Measurements from ENCODE around the gene ATXN7.
A peak's percentile ranks its signal among the peaks of the same experiment; 100 is the strongest.

The ATXN7 gene

DNA sequence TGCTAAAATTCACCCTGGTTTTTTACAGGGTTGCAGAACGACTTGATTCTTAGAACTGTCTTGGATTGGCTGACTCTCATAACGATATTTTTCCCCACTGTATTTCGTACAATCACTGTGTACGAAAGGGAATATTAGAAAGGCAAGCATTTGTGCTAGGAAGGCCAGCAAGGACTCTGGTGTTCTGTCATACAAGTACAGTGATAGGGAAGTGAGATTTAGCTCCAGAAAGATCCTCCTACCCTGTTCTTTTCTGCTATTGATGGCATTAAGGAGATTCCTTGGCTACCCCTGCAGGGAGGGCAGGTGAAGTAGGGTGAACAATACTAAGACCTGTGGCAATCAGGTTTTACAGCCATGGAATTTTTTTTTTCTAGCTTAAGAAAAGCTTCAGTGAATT, 102.3 kb downstream of the ATXN7 start:
- DNase-seq = no peak

DNA sequence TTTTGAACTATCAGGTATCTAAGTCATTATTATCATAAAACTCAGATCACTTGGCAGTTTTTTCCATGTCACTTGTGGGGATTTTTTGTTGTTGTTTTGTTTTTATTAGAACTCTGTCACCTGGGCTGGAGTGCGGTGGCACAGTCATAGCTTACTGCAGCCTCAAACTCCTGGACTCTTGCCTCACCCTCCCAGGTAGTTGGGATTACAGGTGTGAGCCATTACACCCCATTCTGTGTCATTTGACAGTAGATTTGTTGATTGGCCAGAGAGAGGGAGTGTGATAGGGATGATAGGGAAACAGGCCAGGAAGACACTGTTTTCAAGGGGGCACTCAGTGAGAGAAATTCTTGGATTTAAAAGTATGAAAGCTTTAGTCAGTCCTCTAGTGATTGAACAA, 103.2 kb downstream of the ATXN7 start:
- no peak for DNase-seq

DNA sequence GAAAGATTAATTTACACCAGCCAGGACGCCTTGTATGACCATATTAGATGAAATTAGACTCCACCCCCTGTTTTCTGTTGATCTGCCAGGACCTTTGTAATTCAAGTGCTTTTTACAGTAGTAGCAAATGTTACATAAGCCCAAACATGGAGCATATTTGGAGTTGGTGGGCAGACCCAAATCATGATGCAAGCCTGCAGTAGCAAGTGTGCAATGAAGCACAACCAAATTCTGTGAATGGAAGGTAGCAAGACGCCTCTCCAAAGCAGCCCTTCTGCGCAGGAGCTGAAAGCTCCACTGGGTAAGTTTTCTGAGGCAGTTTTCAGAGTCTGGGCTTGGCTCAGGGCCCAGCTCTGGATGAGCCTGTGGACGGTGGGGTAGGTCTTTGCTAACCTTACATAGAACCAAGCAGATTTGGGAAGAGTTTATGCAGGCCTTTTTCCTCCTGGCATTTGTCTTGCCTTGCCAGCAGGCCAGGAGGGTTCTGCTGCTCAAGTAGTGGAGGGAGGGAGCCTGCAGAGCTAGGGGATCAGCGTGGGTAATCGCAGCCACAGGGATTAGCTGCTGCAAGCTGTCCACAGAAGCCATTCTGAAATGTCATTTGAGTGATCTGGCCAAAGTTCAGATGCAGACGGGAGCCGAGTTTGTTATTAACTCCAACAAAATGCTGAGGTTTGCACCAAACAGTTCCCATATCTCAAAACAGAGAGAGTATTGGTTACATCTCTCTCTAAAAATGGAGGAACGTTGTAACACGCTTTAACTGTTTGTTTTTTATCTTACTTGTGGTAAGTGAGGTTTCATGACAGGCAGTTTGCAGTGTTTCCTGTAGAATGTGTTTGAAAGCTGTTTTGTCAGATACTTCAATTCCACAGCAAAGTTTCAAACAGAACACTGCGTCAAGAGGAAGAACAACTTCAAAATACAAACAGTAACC, 104.3 kb downstream of the ATXN7 start:
- peak; percentile 19 for DNase-seq

DNA sequence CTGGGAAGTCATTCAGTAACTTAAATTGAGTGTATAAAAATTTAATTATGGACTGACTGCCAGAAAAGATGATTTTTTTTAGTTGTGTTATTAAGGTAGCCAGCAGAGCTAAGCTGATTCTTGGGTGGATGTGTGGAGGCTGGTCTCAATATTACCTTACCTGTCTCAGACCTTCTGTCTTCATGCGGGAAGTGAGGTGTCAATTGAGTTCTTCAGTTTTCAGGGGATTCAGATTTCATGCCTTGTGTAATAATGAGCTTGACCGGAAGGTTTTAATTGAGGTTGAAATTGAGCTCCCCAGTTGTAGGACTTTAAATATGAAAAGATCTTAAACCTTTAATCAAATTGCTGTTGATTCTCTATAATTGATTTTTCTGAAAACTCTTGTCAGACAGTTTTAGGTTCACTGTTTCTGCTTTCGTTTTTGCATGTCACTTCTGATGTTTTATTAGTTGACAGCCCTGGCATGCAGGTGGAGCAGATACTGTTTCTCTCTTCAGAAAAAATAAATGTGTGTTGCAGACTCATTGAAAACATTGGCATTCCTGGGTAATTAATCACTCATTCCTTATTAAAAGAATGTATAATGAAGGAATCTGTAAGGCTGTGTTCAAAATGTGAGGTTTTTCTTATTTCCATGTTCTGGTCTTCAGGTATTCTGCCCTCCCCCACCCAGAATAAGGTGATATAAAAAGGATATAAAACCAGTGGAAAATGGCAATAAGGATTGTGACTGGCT, 105.1 kb downstream of the ATXN7 start:
- DNase-seq = no peak

DNA sequence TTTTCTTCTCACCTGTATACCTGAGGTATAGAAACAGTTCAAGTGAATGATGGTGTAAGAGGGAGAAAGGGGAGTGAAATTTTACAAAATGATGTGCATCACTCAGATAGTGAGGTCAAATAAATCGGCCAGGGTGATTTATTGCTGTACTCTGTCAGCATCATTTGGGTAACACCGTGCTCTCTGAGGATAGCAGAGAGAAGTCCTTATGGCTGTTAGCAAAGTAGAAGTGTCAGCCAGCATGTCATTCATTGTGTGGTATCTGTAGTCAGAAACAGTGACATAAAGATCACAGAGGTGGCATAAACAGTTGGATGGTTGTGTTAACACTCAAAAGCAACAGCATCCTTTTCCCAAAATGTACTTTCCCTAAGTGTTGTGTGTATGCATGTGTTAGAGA, 106.2 kb downstream of the ATXN7 start:
- no peak for DNase-seq

DNA sequence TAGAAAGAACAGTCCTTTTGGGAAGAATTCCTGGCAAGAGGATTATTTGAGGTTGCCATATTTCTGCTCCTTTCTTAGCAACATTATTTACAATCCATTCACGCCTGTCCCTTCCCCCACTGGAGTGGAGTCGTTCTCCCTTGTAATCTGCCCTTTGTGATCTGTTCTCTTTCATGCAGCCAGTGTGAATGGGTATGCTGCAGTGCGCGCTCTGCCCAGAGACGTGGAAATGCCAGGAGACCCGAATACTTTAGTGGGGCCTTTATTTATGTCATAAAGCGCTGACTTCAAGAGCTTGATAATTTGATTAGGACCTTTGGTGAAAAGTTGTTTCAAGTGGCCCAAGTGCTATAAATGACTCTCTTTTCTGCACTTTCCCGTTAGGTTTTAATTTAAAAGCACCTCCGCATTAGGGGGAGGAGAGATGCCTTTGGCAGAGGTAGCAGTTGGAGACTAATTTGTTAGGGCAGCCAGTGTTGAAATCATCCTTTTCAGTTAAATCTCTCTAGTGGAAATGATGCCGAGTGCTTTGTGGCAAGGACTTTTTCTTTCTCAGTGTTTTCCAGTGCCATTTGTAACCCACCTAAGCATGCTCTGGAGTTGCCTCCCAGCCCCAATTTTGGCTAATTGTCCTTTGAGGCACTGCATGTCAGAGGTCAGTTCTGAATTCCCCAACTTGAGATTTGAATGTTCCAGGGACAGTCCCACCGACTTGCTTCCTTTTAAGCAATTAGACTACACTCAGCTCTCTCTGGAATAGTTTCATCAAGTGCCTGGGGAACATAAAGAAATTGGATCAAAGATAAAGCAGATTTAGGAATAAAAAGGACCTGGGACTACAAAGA, 107.2 kb downstream of the ATXN7 start:
- no peak for DNase-seq

DNA sequence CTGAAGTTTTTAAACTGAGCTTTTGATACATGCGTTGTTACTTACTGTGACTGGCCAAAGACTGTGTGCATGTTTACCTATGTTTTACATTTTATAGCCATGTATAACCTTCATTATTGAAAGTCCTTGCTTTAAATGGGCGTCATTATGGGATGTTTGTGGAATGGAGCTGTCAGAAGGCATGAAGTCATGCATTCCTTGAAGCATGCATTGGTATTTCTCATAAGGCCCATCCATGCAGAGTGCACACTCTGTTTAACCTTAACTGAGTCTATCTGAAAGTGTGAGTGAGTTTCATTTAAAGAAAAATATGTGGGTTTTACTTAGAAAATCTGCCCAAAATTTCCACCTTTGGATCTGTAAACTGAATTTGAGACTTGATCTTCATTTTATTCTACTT, 108.5 kb downstream of the ATXN7 start:
- DNase-seq = no peak

DNA sequence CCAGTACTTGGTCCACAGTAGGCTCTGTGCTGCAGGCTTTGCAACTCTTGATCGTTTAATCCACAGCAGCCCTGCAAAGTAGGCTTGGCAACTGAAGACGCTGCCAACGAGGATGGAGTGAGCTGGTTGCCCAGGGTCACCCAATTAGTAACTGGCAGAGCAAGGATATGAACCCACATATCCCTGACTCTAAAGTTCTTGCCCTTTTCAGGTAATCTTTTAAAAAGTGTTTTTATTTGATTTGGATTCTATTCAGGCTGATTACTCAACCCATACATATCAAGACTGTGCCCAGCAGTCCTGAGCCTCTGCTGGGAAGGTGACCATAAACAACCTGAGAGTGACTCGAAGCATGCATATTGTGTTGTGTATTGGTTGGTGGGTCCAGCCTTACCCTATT, 109.3 kb downstream of the ATXN7 start:
- DNase-seq = no peak

DNA sequence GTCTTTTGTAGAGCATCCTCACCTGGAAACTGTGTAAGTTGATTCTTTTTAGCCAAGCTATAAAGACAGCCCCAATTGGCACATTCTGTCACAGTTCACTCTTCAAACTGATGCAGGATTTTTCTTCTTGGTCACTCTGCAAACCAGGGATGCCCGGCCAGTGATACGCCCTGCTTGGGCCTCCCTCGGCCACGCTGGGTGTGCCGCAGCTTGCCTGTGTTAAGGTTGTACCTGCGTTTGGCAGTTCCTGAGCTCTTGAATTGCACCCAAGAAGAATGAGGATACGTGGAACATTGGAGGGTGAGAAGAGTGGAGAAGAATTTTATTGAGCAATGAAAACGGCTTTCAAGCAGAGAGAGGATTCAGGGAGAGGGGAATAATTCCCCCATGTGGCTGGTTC, 109.7 kb downstream of the ATXN7 start:
- DNase-seq = no peak

DNA sequence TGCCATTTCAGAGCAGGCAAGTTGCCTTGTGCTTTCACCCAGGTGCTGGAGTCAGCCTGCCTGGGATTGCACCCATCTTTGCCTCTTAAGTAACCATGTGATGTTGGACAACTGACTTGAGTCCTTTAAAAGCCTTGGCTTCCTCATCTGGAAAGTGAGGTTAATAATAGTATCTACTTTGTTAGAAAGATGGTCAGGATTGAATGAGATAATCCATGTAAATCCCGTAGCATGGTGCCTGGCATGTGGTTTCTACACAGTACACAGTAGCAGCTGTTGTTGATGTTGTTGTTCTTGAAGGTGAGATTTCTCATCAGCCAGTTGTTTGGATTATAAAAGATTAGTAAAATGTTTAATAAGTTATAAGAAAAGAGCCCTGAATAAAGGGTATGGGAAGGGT, 110.8 kb downstream of the ATXN7 start:
- DNase-seq = no peak

DNA sequence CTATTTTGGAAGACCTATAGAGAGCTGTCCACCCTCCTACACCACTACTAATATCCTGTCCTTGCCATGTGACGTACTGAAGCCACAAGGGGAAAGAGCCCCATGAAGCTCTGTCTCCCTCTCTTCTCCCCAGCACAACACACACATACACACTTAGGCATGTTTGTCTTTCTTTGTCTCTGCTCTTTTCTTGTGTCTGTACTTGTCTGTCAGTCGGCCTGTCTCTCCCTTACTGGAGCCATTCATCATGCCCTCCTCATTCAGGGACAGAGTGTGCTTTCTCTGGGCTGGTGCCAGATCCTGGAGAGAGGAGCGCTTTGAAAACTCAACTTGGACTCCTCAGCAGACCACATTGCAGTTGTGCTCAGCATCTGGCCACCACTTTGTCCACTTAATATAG, 112.1 kb downstream of the ATXN7 start:
- DNase-seq = no peak

DNA sequence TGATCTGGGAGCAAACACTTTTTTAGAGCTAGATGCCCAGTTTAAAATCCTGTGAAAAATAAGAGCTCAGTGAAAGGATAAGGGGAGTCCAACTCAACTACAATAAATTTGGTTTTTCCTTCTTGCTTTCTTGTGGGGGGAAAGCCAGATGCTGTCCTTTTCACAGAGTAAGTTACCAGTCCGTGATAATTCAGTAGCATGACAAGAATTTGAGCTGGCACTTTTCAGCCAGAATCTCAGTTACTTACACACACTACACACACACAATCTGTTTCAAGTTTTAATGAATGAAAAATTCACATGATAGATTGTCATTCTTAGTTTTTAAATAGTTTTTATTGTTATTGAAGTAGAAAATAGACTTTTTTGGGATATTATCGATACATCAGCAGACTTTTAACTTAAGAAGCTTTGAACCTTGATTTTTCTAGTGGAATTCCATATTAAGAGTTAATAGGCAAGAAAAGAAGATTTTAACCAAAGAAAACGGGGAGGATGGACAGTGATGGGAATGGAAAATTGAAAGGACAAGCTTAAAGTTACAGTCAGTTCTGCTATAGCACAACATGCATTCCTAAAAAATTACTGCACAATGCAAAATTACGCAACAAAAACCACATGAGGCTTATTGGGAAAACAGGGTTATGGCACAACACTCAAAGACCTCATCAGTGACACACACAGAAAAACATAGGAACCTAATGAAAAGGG, 112.6 kb downstream of the ATXN7 start:
- no peak for DNase-seq

DNA sequence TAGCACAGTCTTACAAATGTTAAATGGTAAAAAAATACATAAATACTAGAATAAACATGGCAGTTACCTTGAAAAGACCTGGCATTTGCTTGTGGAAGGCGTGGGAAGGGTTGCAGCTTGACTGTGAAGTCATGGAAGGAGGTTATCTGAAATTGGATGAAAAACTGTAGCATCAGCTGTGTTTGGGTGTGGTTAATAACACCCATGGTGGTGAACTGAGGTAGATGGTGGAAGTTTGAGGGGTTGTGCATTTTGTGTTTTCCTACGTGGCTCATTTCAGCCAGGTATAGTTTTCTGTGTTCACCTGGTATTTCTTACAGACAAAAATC, 113.2 kb downstream of the ATXN7 start:
- no peak for DNase-seq

DNA sequence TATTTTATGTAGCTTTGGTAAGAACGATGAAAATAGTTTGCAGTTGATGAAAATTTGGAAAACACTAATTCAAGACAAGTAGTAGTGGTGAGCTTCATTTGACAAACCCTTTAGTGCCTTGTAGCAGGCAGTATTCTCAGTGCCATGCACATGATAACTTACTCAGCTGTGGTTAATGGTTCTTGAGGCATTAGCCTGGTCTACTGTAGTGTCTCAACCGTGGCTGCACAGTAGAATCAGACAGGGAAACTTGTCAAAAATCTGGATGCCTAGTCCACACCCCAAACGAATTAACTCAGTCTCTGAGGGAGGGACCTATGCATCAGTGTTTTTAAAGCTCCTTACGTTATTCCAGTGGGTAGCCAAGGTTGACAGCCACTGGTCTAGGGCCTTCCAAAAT, 114.2 kb downstream of the ATXN7 start:
- no peak for DNase-seq

DNA sequence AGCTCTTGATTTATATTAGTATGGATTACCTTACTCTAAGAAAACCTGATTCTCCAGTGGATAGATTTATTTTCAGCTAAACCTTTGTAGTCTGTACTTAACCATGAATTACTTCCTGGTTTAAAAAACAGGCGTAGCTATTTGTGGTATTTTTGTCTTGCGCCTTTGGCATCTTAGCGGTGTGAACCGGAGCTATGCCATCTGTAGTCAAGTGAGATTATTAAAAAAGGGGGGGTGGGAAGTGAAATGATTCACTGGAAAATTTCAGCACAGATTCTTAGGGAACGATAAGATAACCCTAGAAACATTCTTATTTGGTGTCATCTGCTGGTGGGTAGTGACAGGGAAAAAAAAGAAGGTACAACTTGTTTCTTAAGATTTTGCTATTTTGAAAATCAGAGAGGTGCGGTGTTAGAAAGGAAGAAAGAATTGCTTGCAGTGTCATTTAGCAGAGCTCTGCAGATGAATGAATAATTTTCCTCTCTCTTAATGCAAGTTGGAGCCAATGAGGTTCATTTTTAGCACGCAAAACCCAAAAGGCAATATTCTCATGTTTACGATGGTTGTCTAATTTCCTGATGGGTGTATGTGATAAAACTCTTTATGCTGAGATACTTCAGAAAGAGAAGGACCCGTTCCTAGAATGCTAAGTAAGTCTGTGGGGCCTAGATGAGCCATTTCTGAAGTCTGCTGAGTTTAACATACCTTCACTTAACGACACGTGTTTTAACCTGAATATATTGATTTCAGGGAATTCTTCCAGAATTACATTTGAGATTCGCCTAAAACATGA, 115.6 kb downstream of the ATXN7 start:
- no peak for DNase-seq

DNA sequence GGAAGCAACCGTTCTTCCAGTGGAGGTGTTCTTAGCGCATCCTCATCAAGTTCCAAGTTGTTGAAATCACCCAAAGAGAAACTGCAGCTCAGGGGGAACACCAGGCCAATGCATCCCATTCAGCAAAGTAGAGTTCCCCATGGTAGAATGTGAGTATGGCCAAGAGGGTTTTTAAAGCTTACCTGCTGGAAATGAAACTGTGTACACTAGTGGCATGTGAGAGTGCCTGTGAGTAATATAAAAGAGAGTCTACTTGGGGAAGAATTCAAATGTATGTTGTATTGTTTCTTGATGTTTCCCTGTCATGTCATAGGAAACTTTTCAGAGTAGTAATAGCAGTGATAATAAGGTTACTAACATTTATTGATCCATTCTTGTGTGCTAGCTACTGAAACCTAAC, 116.4 kb downstream of the ATXN7 start:
- DNase-seq = no peak

DNA sequence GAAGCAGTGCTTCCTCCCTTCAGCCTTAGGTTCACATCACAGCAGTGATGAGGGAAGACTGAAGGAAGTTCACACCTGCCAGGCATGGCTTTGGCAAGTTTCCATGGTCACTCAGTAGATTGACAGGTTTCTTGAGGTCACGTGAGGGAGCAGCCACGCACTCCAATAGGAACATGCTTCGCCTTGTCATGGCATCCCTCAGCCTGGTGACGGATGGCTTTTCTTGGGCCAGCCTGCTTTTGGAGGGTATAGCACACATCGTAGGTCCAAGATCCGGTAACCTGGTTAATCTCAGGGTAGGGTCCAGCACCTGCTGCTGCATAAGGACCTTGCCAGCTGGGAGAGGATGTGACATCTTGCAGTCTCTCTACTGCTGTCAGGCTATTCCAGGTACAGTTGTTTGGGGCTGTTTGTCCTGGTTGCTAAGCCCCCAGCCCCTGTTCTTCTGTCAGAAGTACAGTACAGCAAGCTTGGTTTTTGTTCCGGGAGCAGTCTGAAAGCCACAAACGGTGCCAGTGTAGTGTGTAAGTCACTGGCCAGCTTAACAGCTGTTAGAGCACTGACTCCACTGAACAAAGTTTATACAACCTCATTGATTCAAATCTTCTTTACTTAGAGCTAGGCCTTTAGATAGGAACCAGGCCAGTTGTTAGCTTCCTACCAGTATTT, 117.3 kb downstream of the ATXN7 start:
- DNase-seq = no peak

DNA sequence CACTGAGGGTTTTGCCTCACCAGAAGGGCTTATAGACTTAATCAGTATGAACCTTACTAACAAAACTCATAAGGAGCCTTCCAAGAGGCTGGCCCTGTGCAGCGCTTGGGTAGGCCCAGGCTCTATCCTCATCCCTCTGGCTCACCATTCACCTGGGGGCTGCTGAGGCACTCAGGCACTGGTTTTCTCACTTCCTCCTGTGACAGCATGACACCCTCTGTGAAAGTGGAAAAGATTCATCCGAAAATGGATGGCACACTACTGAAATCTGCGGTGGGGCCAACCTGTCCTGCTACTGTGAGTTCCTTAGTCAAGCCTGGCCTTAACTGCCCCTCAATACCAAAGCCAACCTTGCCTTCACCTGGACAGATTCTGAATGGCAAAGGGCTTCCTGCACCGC, 118.3 kb downstream of the ATXN7 start:
- no peak for DNase-seq

DNA sequence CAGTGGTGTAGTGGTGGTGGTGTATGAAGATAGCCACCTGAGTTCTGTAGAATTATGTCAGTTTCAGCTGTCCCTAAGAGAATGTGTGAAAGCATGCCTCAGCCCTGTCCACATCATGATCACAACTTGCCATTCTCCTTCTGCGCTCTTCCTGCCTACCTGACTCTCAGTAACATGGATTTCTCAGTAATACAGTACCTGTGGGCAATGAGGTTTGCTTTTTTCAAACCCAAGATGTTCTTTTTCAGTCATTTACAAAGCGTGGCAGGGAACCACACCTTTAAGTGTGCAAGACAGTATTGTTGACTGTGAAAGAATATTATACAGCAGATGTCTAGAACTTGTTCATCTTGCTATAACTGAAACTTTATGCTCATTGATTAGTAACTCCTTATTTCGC, 120.7 kb downstream of the ATXN7 start:
- DNase-seq = no peak

DNA sequence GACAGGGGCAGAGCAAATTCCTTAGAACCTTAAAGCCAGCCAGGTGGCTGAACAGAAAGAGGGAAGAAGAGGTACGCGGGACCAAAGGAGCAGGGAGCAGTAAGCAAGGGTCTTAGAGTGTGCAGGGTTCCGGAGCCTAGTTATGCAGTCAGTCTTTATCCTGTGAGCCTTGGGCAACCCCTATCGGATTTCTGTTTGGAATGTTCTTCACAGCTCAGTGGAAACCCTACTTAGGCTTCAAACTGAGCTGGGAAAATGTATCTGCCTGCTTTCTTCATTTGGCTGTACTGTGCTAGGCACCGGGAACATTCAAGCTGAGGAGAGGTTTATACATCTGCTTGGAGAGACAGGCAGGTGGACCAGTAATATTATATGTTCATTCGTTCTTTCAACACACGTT, 122.5 kb downstream of the ATXN7 start:
- no peak for DNase-seq

DNA sequence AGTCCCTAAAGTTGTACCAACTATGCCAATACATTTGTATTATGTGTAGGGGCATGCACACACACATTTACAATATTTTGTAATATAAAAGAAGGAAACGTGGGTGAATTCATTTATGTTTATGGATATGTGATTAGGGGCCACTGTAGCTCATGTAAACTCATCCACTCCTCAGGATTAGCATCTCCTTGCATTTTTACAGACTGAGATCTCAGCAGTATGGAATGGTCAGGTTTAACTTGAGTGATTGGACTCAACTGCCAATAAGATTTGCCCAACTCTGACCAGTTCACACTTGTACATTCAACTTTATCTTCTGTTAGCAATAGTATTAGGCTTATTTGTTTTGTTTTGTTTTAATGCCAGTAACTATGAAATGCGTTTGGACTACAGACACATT, 123.2 kb downstream of the ATXN7 start:
- DNase-seq = no peak

DNA sequence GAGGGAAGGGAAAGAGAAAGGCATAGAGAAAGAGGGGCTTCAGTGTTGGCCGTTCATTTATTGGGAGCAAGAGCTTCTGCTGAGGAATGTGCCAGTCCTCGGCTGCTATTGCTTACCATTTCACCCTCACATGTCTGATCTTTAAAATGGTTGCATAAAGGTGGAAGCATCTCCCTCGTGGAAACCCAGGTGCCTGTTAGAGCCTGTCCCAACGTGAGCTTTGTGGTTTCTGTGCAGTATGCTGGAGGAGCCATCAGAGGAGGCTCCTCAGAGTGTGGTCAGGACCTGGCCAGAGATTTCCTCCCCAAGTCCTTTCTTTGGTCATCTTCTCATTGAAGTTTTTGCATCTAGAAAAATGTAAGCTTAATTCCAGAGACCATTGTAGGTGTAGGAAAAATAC, 125.3 kb downstream of the ATXN7 start:
- no peak for DNase-seq

Data from NCI-H1092 treated with DMSO at 0.1 percent for 48 hours (cell line).